GM21576 (cell line): ENCODE results near the gene EFEMP2.
A peak's percentile ranks its signal among the peaks of the same experiment; 100 is the strongest.

Experiments used
- ATAC-seq: cut with Tn5 transposase; IDR thresholded peaks from one replicate; pipeline ENCODE4 v1.9.1; 2021; ENCODE audit warnings: mild to moderate bottlenecking, moderate library complexity; ENCODE audit not compliant: unreplicated experiment

EFEMP2 gene

DNA sequence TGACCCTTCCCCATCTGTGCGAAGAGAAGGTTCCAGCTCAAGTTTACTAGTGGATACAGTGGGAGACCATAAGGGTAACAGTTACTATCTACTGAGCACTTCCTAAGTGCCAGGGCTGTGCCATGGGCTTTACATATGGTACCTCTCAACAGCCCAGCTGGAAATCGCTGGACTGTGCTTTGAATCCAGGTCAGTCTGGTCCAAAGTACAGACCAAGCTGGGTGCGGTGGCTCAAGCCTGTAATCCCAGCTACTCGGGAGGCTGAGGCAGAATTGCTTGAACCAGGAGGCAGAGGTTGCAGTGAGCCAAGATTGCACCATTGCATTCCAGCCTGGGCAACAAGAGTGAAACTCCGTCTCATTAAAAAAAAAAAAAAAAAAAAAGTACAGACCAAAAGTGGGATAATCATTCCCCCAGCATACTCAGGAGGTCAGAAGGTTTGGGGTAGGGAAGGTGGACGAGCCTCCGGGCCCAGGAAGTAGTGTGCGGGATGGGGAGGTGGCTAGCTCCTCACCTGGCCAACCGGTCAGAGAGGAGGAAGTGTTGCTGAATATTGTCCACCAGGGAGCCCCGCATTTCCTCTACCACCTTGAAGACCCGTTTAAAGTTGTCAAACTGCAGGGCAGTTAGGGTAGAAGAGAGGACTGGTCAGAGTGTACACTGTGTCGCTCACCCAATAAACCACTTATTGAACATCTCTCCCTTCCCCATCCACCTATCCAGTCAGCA is 13.4 kb upstream of the EFEMP2 start:
- ATAC-seq, result no peak

DNA sequence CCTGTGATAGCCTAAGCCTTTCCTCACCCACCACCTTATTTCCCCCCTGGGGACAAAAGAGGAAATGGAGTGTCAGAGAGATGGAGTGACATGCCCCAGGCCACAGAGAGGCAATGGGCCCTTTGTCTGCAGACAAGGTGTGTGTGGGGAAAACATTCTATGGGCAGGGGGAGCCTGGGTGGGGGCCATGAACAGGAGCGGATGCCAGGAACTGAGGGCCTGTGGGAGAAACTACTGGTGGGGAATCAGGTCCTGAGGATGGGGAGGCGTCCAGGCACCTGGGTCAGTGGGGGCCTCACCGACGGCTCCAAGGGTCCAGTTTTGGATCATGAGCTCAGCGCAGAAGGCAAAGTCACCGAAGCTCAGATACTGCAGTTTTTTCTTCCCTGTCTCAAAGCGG is 12.6 kb upstream of the EFEMP2 start:
- no peak for ATAC-seq

DNA sequence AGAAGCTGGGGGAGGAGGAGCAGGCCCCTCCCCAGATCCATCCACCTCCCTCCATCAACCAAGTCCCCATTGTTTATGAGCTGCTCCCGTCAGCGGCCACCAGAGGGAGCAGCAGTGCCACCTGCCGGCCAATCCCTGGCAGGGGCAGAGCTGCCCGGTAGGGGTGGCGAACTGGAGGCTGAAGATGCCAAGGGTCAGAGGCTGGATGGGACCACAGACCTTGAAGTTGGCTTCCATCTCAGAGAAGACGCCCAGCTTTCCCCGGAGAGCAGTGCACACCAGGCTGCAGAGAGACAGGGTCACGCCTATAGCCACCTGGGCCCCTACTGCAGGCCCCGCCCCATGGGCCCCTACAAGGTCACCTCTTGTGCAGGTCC is 12.1 kb upstream of the EFEMP2 start:
- ATAC-seq, result no peak

DNA sequence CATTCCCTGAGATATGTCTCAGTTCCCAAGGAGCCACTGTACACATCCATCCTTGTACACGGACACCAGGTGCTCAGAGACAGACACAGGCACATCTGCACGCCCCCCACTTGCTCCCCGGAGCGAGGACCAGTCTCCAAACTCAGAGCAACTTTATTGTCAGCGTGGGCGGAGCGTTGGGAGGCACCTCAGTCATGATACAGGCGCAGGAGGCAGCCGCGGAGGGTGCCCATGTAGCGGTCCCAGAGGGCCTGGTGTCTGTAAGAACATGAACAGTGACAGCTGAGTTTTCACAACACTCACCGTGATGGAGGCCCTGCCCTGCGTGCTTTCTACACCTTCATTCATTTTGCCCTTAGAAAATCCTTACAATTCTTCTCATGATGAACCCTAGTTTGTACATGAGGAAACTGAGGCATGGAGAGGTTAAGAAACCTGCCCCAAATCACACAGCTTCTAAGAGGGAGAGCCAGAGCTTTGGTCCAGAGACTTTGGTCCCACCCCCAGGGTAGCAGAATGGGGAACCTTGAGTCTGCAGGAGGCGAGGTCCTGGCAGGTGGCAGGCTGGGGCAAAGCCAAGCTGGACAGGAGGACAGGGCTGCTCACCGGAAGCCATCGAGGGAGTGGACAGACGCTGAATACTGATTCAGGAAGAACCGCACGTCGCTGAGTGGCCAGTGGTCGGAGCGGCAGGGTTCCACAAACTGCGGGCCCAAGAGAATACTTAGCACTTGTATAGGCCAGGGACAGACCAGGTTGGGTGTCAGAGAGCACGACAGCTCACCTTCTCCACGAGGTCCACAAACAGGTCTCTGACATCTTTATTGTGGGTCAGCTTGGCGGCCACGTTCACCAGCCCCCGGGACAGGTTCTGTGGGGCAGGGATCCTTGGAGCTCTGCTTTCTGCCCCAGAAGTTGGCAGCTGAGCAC is 11.5 kb upstream of the EFEMP2 start:
- no peak for ATAC-seq

DNA sequence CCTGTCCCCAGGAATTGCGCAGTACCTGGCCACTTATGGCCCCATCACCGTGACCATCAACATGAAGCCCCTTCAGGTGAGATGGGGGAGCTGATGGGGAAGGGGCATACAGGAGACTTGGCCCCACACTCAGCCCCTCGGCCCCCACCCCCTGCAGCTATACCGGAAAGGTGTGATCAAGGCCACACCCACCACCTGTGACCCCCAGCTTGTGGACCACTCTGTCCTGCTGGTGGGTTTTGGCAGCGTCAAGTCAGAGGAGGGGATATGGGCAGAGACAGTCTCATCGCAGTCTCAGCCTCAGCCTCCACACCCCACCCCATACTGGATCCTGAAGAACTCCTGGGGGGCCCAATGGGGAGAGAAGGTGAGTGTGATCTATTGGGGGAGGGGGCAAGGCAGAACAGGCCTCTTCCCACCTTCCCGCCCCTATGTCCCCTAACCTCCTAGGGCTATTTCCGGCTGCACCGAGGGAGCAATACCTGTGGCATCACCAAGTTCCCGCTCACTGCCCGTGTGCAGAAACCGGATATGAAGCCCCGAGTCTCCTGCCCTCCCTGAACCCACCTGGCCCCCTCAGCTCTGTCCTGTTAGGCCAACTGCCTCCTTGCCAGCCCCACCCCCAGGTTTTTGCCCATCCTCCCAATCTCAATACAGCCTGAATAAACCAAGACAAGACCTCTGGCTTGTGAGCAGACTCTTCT is 10.6 kb upstream of the EFEMP2 start:
- ATAC-seq, result no peak

DNA sequence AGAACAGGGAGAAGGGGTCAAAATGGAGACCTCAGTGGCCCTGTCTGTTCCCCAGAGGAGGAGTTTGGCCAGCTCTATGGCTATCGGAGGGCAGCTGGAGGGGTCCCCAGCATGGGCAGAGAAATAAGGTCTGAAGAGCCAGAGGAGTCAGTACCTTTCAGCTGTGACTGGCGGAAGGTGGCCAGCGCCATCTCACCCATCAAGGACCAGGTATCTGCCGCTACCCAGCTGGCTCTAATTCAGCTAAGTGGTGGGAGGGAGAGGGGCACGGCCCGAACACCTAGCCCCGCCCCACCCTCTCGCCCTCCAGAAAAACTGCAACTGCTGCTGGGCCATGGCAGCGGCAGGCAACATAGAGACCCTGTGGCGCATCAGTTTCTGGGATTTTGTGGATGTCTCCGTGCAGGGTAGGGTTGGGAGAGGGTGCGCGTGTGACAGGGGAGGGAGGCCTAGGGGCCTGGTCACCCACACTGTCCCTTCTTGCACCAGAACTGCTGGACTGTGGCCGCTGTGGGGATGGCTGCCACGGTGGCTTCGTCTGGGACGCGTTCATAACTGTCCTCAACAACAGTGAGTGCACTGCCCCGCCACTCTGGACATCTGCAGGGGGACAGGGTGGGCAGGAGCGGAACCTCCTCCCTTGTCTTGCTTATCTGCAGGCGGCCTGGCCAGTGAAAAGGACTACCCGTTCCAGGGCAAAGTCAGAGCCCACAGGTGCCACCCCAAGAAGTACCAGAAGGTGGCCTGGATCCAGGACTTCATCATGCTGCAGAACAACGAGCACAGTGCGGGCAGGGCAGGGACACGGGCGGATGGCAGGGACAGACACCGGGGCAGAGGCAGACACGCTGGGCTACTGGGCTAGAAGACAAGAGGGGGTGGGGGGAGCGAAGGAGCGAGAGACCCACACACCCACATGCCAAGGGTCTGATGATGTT is 9.8 kb upstream of the EFEMP2 start:
- ATAC-seq, result no peak

DNA sequence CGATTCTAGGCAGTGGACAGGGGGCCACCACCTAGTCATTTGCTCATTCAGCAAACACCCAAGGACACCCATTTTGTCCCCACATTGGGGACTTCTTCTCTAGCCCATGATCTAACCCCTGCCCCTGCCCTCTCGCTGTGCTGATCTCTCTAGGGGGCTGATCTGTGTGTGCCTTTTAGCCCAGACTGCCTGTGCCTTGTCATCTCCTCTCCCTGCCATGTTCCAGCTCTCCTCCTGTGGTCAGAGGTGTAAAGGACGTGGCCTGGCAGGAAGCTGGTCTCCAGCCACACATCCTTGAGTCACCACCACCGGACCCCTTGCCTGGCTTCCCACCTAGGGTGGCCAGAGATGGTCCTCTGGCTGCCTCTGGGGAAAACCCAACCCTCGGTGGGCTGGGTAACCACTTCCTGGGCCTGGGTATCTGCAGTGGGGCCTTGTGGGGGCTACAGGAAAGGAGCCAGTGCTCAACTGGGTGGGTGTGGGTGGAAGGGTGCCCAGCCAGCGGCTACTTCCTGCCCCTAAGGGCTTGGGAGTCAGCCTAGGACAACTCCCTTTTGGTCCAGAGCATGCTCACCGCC is 8.3 kb upstream of the EFEMP2 start:
- no peak for ATAC-seq

DNA sequence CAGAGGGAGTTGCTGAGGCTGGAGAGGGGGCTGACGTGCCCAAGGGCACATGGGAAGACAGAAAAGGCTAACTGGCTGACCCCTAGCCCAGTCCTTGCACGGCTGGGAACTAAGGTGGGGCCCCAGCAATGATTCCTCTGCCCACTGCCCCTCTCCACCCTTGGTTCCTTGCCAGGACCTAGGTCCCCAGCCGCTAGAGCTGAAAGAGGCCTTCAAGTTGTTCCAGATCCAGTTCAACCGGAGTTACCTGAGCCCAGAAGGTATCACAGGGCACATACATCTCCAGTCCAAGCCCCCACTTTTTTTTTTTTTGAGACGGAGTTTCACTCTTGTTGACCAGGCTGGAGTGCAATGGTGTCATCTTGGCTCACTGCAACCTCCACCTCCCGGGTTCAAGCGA is 7.4 kb upstream of the EFEMP2 start:
- no peak for ATAC-seq

DNA sequence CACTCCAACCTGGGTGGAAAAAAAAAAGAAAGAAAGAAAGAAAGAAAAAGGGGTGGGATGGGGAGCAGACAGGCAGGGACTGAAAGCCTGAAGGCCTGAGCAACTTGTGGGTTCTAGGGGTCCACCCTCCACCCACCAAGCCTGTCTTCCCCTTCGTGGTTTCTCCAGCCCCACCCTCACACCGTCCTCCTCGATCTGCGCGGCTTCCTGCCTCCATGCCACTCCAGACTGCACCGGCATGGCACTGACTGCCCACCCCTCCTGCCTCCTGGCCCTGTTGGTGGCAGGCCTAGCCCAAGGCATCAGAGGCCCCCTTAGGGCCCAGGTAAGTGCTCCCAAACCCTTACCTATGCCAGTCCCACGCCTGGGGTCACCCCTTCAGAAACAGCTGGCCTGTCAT is 7.0 kb upstream of the EFEMP2 start, which contains the start of gene CTSW:
CTSW (plus strand) TSS at position 221 of the 400 bp plus-strand sequence; CDS start at position 239, 18 bp downstream.
- no peak for ATAC-seq

DNA sequence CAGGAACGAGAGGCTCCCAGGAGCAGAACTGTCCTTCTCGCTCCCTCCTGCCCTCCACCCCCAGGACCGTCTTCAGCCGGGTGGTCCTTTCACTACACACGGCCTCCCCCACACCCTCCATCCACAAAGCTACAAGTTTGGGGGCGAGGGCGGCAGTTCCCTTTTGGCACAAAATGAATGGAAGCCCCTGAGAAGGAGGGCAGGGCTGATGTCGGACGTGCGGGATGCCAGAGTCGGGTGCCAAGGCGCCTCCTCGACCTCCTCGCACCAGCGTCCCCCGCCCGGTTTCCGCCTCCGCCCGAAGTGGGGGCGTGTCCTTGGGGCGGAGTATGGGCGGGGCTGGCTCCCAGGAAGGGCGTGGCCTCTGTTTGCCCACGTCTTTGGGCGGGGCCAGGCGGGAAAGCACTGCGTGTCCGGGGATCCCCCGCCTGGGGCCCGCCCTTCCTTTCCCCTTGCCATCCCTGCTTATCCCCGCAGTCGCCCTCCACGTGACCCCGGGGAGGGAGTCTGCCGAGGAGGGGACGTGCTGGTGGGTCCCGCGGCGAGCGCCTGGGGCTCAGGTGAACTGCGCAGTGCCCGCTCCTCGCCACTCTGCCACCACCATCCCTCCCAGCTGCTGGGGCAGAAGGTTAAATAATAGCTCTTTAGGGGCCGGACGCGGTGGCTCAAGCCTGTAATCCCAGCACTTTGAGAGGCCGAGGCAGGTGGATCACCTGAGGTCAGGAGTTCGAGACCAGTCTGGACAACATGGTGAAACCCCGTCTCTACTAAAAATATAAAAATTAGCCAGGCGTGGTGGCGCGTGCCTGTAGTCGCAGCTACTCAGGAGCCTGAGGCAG is 937 bp upstream of the EFEMP2 start:
- peak; percentile 82 for ATAC-seq

DNA sequence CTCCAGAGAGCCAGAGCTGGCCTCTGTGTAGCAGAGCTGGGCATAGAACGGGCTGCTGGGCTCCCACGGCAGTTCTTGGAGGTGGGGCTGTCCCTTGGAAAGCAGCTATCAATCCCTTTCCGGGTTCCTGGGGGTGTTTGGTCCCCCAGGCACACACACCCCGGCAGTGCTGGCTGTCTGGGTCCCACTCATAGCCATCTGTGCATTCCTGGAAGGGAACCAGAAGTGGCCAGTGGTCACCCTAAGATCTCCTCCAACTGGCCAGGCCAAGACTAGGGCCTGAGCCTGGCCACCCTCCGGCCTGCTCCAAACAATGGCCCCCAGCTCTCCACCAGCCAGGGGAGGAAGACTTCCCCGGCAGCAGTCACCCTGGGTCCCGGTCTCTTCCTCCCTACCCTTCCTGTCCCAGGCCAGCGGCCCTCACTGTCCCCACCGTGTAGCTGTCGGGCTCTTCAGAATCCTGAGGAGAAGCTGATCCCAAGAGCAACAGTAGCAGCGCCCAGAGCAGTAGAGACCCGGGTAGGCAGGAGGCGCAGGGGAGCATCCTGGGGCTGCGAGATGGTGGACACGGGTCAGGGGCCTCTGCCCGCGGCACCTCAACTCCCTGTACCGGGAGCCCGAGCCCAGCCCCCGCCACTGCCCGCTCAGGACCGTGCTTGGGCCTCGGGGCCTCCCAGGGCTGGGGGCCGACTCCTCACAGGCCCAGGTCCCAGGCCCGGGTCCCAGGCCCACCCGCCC is 620 bp downstream of the EFEMP2 start:
- ATAC-seq, result no peak

DNA sequence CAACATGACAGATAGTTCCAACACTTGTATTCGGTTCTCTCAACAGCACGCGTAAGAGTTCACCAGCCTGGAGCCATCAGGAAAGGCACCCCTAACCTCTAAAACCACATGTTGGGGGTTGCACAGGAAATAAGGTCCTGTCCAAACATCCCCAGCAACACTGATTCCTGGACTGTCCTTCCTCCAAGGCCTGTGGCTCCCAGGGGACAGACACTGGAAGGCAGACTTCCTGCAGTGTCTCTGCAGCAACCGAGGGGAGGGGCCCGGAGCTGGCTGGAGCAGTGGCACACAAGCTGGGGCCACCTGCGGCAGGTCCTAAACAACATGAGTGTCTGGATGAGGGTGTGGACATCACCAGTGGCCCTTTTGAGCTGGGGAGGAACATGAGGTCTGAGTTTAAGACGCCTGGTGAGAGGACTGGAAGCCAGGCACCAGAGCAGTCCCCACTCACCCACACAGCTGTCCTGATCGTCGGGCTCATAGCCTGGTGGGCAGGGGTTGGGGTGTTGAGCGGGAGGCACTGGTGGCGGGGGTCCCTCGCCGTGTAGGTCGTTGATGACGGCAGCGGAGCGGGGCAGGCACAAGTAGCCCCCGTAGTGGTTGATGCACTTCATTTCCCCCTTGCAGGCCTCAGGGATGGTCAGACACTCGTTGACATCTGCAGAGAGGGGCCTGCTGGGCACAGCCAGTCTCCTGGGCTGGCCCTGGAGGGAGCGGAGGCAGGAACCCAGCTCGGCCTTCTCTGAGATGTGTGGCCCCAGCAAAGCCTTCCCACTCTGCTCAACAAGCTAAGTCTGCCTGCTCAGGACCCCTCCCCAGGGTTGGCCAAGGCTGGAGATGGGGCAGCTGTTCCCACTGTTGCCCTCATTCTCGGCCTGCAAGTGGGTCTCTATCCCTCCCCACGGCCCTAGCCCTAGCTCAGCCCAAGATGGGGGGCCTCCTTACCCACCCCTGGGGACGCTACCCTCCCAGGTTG is 1.6 kb downstream of the EFEMP2 start:
- no peak for ATAC-seq

DNA sequence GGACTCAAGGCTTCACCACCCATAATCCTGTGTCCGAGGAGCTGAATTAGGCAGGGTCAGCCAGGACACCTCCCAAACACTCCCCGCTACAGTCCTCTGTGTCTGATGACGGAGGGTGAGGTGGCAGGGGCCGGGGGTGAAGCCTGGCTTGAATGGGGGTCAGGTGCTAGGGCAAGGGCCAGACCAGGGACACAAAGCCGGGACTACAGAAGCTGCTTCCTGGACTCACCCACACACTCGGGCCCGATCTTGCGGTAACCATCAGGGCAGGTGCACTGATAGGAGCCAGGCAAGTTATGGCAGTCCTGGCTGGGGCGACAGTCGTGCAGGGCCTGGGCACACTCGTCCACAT is 2.3 kb downstream of the EFEMP2 start:
- ATAC-seq, result no peak

DNA sequence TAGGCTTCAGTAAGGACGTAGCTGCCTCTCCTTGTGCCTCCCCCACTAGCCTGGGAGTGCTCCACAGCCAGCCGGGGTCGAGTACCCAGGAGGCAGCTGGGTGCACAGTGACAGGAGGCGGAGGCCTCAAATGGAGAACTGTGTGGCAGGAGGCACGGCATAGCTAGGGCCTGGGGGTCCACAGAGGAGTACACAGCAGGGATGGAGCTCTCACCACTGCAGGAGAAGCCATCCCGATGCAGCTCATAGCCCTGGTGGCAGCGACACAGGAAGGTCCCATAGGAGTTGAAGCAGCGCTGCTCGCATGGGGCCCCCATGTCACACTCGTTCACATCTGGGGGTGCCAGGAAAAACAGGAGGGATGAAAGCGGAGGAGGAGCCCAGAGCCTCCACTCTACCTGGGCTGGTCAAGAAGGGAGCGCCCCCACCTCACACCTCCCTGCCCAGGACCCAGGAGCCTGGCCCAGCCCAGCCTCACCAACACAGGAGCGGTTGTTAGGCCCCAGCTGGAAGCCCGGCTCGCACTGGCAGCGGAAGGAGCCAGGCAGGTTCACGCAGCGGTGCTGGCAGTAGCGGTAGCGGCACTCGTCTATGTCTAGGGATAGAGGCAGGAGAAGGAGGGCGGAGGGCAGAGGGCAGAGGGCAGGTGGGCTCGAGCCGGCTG is 2.8 kb downstream of the EFEMP2 start:
- ATAC-seq, result no peak

DNA sequence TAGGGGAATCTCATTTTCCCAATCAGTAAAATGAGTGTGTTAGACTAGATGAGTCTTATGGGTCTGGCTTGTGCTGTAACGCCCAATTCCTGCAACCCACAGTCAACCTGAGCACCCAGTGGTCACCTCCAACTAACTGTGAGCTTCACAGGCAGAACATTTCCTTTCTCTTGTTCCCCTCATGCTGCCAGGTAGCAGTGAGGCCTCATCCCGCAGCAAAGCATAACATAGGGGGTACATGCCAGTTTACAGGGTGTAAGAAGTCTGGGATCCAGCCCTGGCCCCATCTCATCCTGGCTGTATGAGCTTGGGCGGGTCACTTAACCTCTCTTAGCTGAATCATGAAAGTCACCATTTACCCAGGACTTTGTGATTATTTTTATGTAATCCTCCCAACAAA is 3.7 kb downstream of the EFEMP2 start:
- no peak for ATAC-seq

DNA sequence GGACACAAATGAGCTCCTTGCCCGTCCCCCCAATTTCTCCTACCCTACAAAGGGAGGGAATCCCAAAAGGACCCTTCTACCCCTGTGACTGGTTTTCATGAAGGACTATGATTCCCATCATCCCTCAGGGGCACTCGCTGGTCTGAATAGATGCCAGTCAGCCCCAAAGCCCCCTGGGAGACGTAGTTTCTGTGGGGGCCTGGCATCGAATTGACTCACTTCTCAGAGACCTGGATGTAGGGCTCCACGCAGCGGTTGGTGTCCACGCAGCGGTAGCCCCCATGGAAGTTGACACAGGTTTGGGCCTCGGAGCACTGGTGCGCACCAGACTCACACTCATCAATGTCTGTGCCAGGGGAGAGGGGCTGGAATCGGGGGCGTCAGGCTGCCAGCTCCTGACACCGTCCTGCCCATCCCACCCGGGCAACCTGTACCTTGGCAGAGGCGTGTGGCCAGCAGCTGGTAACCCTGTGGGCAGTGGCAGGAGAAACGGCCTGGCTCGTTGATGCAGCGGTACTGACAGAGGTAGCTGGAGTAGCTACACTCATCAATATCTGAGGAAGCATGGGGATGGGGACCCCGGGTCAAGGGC is 4.4 kb downstream of the EFEMP2 start:
- no peak for ATAC-seq
